K562 (cell line): ENCODE data around the gene PSORS1C1. TPM values are rescaled to one million over a fixed set of nuclear protein-coding genes. Genes with fewer than 3 reads are reported as not detected.

ENCODE experiments used
- ATAC-seq: fragments of 200-7000 bp; cut with Tn5 transposase; 3 replicates; pipeline ENCODE4 v1.9.1; 2020; ENCODE audit warnings: moderate library complexity
- BruUV-seq: library from RNA; stranded (reverse); fragments of 400-500 nt; replicated peaks from 2 replicates; lab custom pipeline; 2021; lab: Mats Ljungman, UMichigan
- CTCF ChIA-PET: fragments of 300-600 bp; formaldehyde crosslinking; extraction: SDS; loops from one replicate; lab custom pipeline; 2021; ENCODE audit warnings: low intra/inter-chr PET ratio; lab: Yijun Ruan, JAX
- POLR2A ChIA-PET: fragments of 300-600, 350-650 bp; sonication (Branson Sonifier 250); formaldehyde crosslinking; extraction: SDS; loops from one replicate; lab custom pipeline; 2021; ENCODE audit warnings: antibody characterized with exemption, inconsistent platforms; lab: Yijun Ruan, JAX
- DNase-seq, 4 experiments: peaks; one replicate each; pipeline versions ENCODE4 v3.0.0 to v3.0.0-alpha.2; 2011 to 2018; ENCODE audit warnings: low spot score in 3 of 4, mixed read lengths in 3 of 4; ENCODE audit errors: extremely low read depth in 1 of 4
- FAIRE-seq: peaks from 2 replicates; lab custom pipeline; 2011; peaks lifted over from hg19 to GRCh38; lab: Jason Lieb, UNC
- H2AFZ ChIP-seq: 2 replicates; pipeline ENCODE4 v1.6.0; 2011; ENCODE audit warnings: low read depth, low read length, control low read depth, inconsistent platforms
- H3K27ac ChIP-seq: fragments of 200-600 bp; 3 replicates; pipeline ENCODE4 v1.8.0; 2011; ENCODE audit warnings: low read depth, mild to moderate bottlenecking, control low read depth, inconsistent platforms, low read length, moderate library complexity, mixed read lengths; ENCODE audit errors: extremely low read depth
- H3K27me3 ChIP-seq, 2 experiments: fragments of 300-600 bp in 1 of 2; 2 replicates in 1 of 2; 3 replicates in 1 of 2; pipeline versions ENCODE4 v1.6.0 to v1.8.0; 2011; ENCODE audit warnings: inconsistent platforms in 2 of 2, low read length in 2 of 2, mild to moderate bottlenecking in 1 of 2, mixed read lengths in 1 of 2, moderate library complexity in 1 of 2; ENCODE audit not compliant: control insufficient read depth in 2 of 2, insufficient read depth in 2 of 2
- H3K36me3 ChIP-seq: fragments of 300-600 bp; 3 replicates; pipeline ENCODE4 v1.8.0; 2011; ENCODE audit warnings: mild to moderate bottlenecking, low read length, inconsistent platforms; ENCODE audit not compliant: control insufficient read depth, insufficient read depth
- H3K4me1 ChIP-seq, 2 experiments: fragments of 200-600 bp in 1 of 2; replicated peaks in 1 of 2; 2 replicates in 1 of 2; 3 replicates in 1 of 2; pipeline versions ENCODE4 v1.5.1 to v1.8.0; 2011; ENCODE audit warnings: inconsistent platforms in 2 of 2, low read length in 2 of 2, mild to moderate bottlenecking in 1 of 2, mixed read lengths in 1 of 2, moderate library complexity in 1 of 2; ENCODE audit not compliant: control insufficient read depth in 2 of 2, insufficient read depth in 2 of 2
- H3K4me2 ChIP-seq: 2 replicates; pipeline ENCODE4 v1.6.1; 2011; ENCODE audit warnings: low read length, control low read depth, inconsistent platforms, mixed read lengths; ENCODE audit not compliant: insufficient read depth
- H3K4me3 ChIP-seq: fragments of 200-600 bp; sonication (generic), shearing (Covaris generic); 2 replicates; pipeline ENCODE4 v1.5.1; 2016; ENCODE audit warnings: control low read depth, inconsistent platforms
- H3K79me2 ChIP-seq: fragments of 200-600 bp; 3 replicates; pipeline ENCODE4 v1.8.0; 2011; ENCODE audit warnings: low read length, inconsistent platforms; ENCODE audit not compliant: control insufficient read depth, insufficient read depth
- H3K9ac ChIP-seq, 2 experiments: 2 replicates each; pipeline versions ENCODE4 v1.6.0 to v1.6.1; 2011; ENCODE audit warnings: low read depth in 2 of 2, low read length in 2 of 2, control low read depth in 1 of 2, inconsistent platforms in 1 of 2, mild to moderate bottlenecking in 1 of 2, mixed read lengths in 1 of 2; ENCODE audit not compliant: insufficient read depth in 1 of 2
- H3K9me1 ChIP-seq: one replicate; pipeline ENCODE4 v1.6.0; 2011; ENCODE audit warnings: inconsistent platforms, mild to moderate bottlenecking, low read length, moderate library complexity; ENCODE audit not compliant: control insufficient read depth, insufficient read depth
- H3K9me3 ChIP-seq: replicated peaks from 2 replicates; pipeline ENCODE4 v1.5.1; 2011; ENCODE audit warnings: low read depth, low read length, inconsistent platforms; ENCODE audit not compliant: control insufficient read depth, insufficient read depth
- H4K20me1 ChIP-seq: replicated peaks from 2 replicates; pipeline ENCODE4 v1.6.1; 2011; ENCODE audit warnings: low read length, inconsistent platforms, mixed read lengths; ENCODE audit not compliant: control insufficient read depth, insufficient read depth
- ATF3 ChIP-seq, 2 experiments: fragments of 450-650 bp in 1 of 2; sonication (generic) in 1 of 2; formaldehyde crosslinking in 1 of 2; IDR thresholded peaks in 1 of 2; conservative IDR thresholded peaks in 1 of 2; 2 replicates each; pipeline versions ENCODE4 v1.6.1 to v1.8.1; 2016 to 2023; ENCODE audit warnings: mild to moderate bottlenecking in 2 of 2, moderate library complexity in 2 of 2, inconsistent platforms in 1 of 2, missing genetic modification reagents in 1 of 2
- CBFA2T2 ChIP-seq: fragments of 450-650 bp; conservative IDR thresholded peaks from 2 replicates; pipeline ENCODE4 v1.6.1; 2017; ENCODE audit warnings: mild to moderate bottlenecking
- HDAC3 ChIP-seq: fragments of 450-650 bp; IDR thresholded peaks from 2 replicates; pipeline ENCODE4 v1.6.1; 2018; ENCODE audit warnings: borderline replicate concordance, mild to moderate bottlenecking, moderate library complexity; ENCODE audit not compliant: partially characterized antibody
- NBN ChIP-seq: fragments of 450-650 bp; IDR thresholded peaks from 2 replicates; pipeline ENCODE4 v1.6.1; 2016; ENCODE audit warnings: low read depth, mild to moderate bottlenecking
- WGBS: fragments of 100-300 bp; shearing (Covaris generic); methylation state at CpG from one replicate; pipeline ENCODE4 v1.1.6; 2016; ENCODE audit warnings: low coverage, mixed read lengths; ENCODE audit not compliant: insufficient coverage; ENCODE audit errors: missing lambda C conversion rate; 5-methylcytosine and 5-hydroxymethylcytosine counted together
- in situ Hi-C: fragments of 300-500 bp; cut with MboI; formaldehyde crosslinking; loops from 4 replicates; pipeline ENCODE4 v1.15.0; 2018; ENCODE audit warnings: inconsistent platforms, mixed read lengths
- intact Hi-C: fragments of 100-400 bp; cut with micrococcal nuclease; formaldehyde crosslinking; loops from 2 replicates; pipeline ENCODE4 v1.14.2; 2022
- polyA plus RNA-seq, 8 experiments: library from polyadenylated mRNA; depleted of rRNA in 4 of 8; stranded (reverse) in 5 of 8; unstranded in 3 of 8; fragments of >200 nt; fragmentation: Nextera tagmentation in 2 of 8; fragmentation: Illumina TruSeq in 1 of 8; extraction: Ambion mirVana in 2 of 8; extraction: Trizol in 1 of 8; gene quantifications; 2 replicates each; pipeline versions ENCODE4 v1.2.1 to v1.2.3, GENCODE V29; 2011 to 2014; ENCODE audit warnings: inconsistent platforms in 1 of 8, missing spikeins in 1 of 8
- total RNA-seq, 7 experiments: library from RNA; depleted of rRNA in 6 of 7; stranded (reverse); fragments of >200 nt in 6 of 7; fragmentation: Illumina TruSeq in 2 of 7; extraction: Trizol in 2 of 7; gene quantifications; 2 replicates each; pipeline versions ENCODE4 v1.2.1 to v1.2.3, GENCODE V29; 2011 to 2021; ENCODE audit warnings: low replicate concordance in 1 of 7
- TF ChIP-seq, protein P1 (sequence below): IDR thresholded peaks from 3 replicates; pipeline ENCODE4 v1.6.1; 2011; ENCODE audit warnings: borderline replicate concordance, mild to moderate bottlenecking; ENCODE audit not compliant: insufficient read length, insufficient read depth

The PSORS1C1 gene
- total and polyA plus RNA-seq, 9 of the 15 experiments (the other 6 are each of a cell fraction or from before 2014, with no cell fraction given) = 0.11 TPM; not detected in 8

DNA sequence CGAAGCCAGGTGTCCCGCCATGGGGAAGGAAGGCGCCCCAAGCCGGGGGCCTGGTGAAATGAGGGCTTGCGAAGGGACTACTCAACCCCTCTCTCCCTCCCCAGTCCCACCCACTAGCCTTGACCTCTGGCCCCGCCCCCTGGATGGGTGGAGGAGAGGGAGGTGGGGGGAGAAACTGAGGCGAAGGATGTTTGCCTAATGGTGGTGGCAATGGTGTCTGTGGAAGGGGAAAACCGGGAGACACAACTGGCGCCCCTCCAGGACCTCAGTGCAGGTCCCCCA is 55.9 kb downstream of the PSORS1C1 start, which contains the start of gene POU5F1 (continued):
- TF ChIP-seq ATF3 (IDR thresholded peaks at IDR 0.05) (no peak), ATF3 (CRISPR knock-in tag; conservative IDR thresholded peaks at IDR 0.05) (no peak)

- H3K27ac ChIP-seq = no peak overlapping the region
- no TSS peak for BruUV-seq
- WGBS = 75% methylated on average over 10 of the region's 10 CpGs
- ChIA-PET CTCF (no interaction called here), POLR2A (no interaction called here)
- H3K9me3 ChIP-seq = no peaks in the 10 kb centered on the region
- intact Hi-C loops = no loop called here
- ATAC-seq (no peak), DNase-seq (no peak), FAIRE-seq (no peak)
- no peaks in the 10 kb centered on the region for H4K20me1 ChIP-seq
- TF ChIP-seq, protein P1, sequence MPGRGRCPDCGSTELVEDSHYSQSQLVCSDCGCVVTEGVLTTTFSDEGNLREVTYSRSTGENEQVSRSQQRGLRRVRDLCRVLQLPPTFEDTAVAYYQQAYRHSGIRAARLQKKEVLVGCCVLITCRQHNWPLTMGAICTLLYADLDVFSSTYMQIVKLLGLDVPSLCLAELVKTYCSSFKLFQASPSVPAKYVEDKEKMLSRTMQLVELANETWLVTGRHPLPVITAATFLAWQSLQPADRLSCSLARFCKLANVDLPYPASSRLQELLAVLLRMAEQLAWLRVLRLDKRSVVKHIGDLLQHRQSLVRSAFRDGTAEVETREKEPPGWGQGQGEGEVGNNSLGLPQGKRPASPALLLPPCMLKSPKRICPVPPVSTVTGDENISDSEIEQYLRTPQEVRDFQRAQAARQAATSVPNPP = no peak
- TF ChIP-seq HDAC3 (no peak), NBN (no peak), CBFA2T2 (no peak)
- peak overlapping the region in 1 of 2 experiments; percentile 42; a peak in 1 of 4 replicates for H3K9ac ChIP-seq
- H3K9me1 ChIP-seq = no peaks in the 10 kb centered on the region
- H3K36me3 ChIP-seq = no peaks in the 10 kb centered on the region
- H2AFZ ChIP-seq = no peak overlapping the region
- no peak overlapping the region for H3K4me2 ChIP-seq
- in situ Hi-C loops = no loop called here
- no peaks in the 10 kb centered on the region for H3K79me2 ChIP-seq
- H3K4me3 ChIP-seq = no peak overlapping the region
- no peaks in the 10 kb centered on the region for H3K27me3 ChIP-seq
- peaks cover 24 to 33% of the 10 kb centered on the region in 2 experiments for H3K4me1 ChIP-seq
Measured at GRCh38 chr6:31170987-31171671, 56.5 kb downstream of the PSORS1C1 start.
